ENCODE results near the gene ARHGAP24. TPM values are rescaled to one million over a fixed set of nuclear protein-coding genes. Genes with fewer than 3 reads are reported as not detected.
"Not testable (repeated sequence)": the region's sequence is repeated elsewhere in the genome, so short reads cannot be mapped to it uniquely, and the experiment has no call there.

Gene ARHGAP24
- total and polyA plus RNA-seq, 2 experiments from 2014 or later, result 19.5 to 29.6 TPM

GRCh38 chr4:85964298-85964697, 489.3 kb downstream of the ARHGAP24 start:
- Histone ChIP-seq H3K4me2 (no peak overlapping the region), H3K27ac (no peak overlapping the region), H3K9me3 (ENCODE audit: low read depth) (no peaks in the 10 kb centered on the region), H3K79me2 (no peaks in the 10 kb centered on the region), H4K20me1 (ENCODE audit: insufficient read depth, poor library complexity, severe bottlenecking) (no peaks in the 10 kb centered on the region), H3K36me3 (replicated peaks; ENCODE audit: insufficient read depth, low read depth) (no peaks in the 10 kb centered on the region), H3K9me2 (replicated peaks; ENCODE audit: insufficient read depth) (no peaks in the 10 kb centered on the region), H3K4me1 (ENCODE audit: insufficient read depth) (no peaks in the 10 kb centered on the region), H3K4me3 (no peak overlapping the region), H2AFZ (no peak overlapping the region), H3K27me3 (no peaks in the 10 kb centered on the region)
- TF ChIP-seq CTCF (IDR thresholded peaks at IDR 0.05; ENCODE audit: poor library complexity) (peak; percentile 17), EZH2 (IDR thresholded peaks at IDR 0.05; ENCODE audit: borderline replicate concordance) (no peak), EZH2phosphoT487 (IDR thresholded peaks at IDR 0.05; ENCODE audit: low read depth, severe bottlenecking, unreplicated experiment) (no peak)
- DNase-seq (ENCODE audit: low spot score), result no peak

- H3K4me2 ChIP-seq; H2AFZ ChIP-seq; H3K79me2 ChIP-seq; H3K9me3 ChIP-seq (ENCODE audit: low read depth); H3K9me2 ChIP-seq (replicated peaks; ENCODE audit: insufficient read depth); H3K27ac ChIP-seq; H3K36me3 ChIP-seq (replicated peaks; ENCODE audit: insufficient read depth, low read depth); H3K4me1 ChIP-seq (ENCODE audit: insufficient read depth); H3K4me3 ChIP-seq; H3K27me3 ChIP-seq; H4K20me1 ChIP-seq (ENCODE audit: insufficient read depth, poor library complexity, severe bottlenecking); DNase-seq (ENCODE audit: low spot score): not testable (repeated sequence)
- WGBS (ENCODE audit: low lambda C conversion rate, missing lambda C conversion rate), result 91% methylated on average over 4 of the region's 4 CpGs
These were observed 490.1 kb downstream of the ARHGAP24 start for GRCh38 chr4:85965017-85965416.

- H3K4me2 ChIP-seq, result no peak overlapping the region
- 92% methylated on average over 1 of the region's 1 CpG for WGBS (ENCODE audit: low lambda C conversion rate, missing lambda C conversion rate)
- no peaks in the 10 kb centered on the region for H3K36me3 ChIP-seq (replicated peaks; ENCODE audit: insufficient read depth, low read depth)
- no peaks in the 10 kb centered on the region for H4K20me1 ChIP-seq (ENCODE audit: insufficient read depth, poor library complexity, severe bottlenecking)
- TF ChIP-seq EZH2phosphoT487 (IDR thresholded peaks at IDR 0.05; ENCODE audit: low read depth, severe bottlenecking, unreplicated experiment), result no peak
- TF ChIP-seq CTCF (IDR thresholded peaks at IDR 0.05; ENCODE audit: poor library complexity), result no peak
- no peak for TF ChIP-seq EZH2 (IDR thresholded peaks at IDR 0.05; ENCODE audit: borderline replicate concordance)
- no peak overlapping the region for H2AFZ ChIP-seq
- DNase-seq (ENCODE audit: low spot score), result no peak
- no peaks in the 10 kb centered on the region for H3K9me3 ChIP-seq (ENCODE audit: low read depth)
- H3K79me2 ChIP-seq, result no peaks in the 10 kb centered on the region
- no peak overlapping the region for H3K4me3 ChIP-seq
- no peak overlapping the region for H3K27ac ChIP-seq
- no peaks in the 10 kb centered on the region for H3K9me2 ChIP-seq (replicated peaks; ENCODE audit: insufficient read depth)
- H3K4me1 ChIP-seq (ENCODE audit: insufficient read depth), result no peaks in the 10 kb centered on the region
- H3K27me3 ChIP-seq, result no peaks in the 10 kb centered on the region
These were observed 490.6 kb downstream of the ARHGAP24 start for GRCh38 chr4:85965529-85965928.

GRCh38 chr4:85966373-85966772, 491.4 kb downstream of the ARHGAP24 start:
- no peaks in the 10 kb centered on the region for H4K20me1 ChIP-seq (ENCODE audit: insufficient read depth, poor library complexity, severe bottlenecking)
- no peak for TF ChIP-seq EZH2phosphoT487 (IDR thresholded peaks at IDR 0.05; ENCODE audit: low read depth, severe bottlenecking, unreplicated experiment)
- no peak for TF ChIP-seq CTCF (IDR thresholded peaks at IDR 0.05; ENCODE audit: poor library complexity)
- TF ChIP-seq EZH2 (IDR thresholded peaks at IDR 0.05; ENCODE audit: borderline replicate concordance), result no peak
- no peaks in the 10 kb centered on the region for H3K27me3 ChIP-seq
- H3K4me2 ChIP-seq, result no peak overlapping the region
- no peak for DNase-seq (ENCODE audit: low spot score)
- no peaks in the 10 kb centered on the region for H3K9me2 ChIP-seq (replicated peaks; ENCODE audit: insufficient read depth)
- H3K4me3 ChIP-seq, result no peak overlapping the region
- H3K9me3 ChIP-seq (ENCODE audit: low read depth), result no peaks in the 10 kb centered on the region
- WGBS (ENCODE audit: low lambda C conversion rate, missing lambda C conversion rate), result 56% methylated on average over 2 of the region's 2 CpGs
- H3K4me1 ChIP-seq (ENCODE audit: insufficient read depth), result no peaks in the 10 kb centered on the region
- H3K27ac ChIP-seq, result no peak overlapping the region
- no peaks in the 10 kb centered on the region for H3K79me2 ChIP-seq
- H2AFZ ChIP-seq, result no peak overlapping the region
- H3K36me3 ChIP-seq (replicated peaks; ENCODE audit: insufficient read depth, low read depth), result no peaks in the 10 kb centered on the region
